H9 (cell line): ENCODE data around the gene FOXB1. TPM values are rescaled to one million over a fixed set of nuclear protein-coding genes. Genes with fewer than 3 reads are reported as not detected.

Experiments used
- DNase-seq: peaks from one replicate; pipeline ENCODE4 v3.0.0-alpha.2; 2017
- H2AFZ ChIP-seq: one replicate; pipeline ENCODE4 v1.6.1; 2013; ENCODE audit warnings: mild to moderate bottlenecking, low read length, control low read depth, moderate library complexity
- H2AK5ac ChIP-seq: 2 replicates; pipeline ENCODE4 v1.6.1; 2013; ENCODE audit warnings: low read length, control low read depth, mixed read lengths; ENCODE audit not compliant: insufficient read length
- H2BK120ac ChIP-seq: one replicate; pipeline ENCODE4 v1.6.1; 2013; ENCODE audit warnings: low read depth, mild to moderate bottlenecking, low read length, control low read depth, inconsistent platforms; ENCODE audit not compliant: poor library complexity, severe bottlenecking
- H2BK12ac ChIP-seq: 2 replicates; pipeline ENCODE4 v1.6.1; 2013; ENCODE audit warnings: low read length, control low read depth, mixed read lengths, low read depth; ENCODE audit not compliant: insufficient read length
- H2BK15ac ChIP-seq: 2 replicates; pipeline ENCODE4 v1.6.1; 2013; ENCODE audit warnings: low read depth, low read length, control low read depth
- H2BK20ac ChIP-seq: one replicate; pipeline ENCODE4 v1.6.1; 2013; ENCODE audit warnings: low read depth, mild to moderate bottlenecking, low read length, control low read depth, inconsistent platforms; ENCODE audit not compliant: poor library complexity, severe bottlenecking
- H2BK5ac ChIP-seq: 2 replicates; pipeline ENCODE4 v1.6.1; 2013; ENCODE audit warnings: low read length, control low read depth, mixed read lengths; ENCODE audit not compliant: insufficient read length
- H3K14ac ChIP-seq: 2 replicates; pipeline ENCODE4 v1.6.1; 2013; ENCODE audit warnings: low read length, control low read depth; ENCODE audit not compliant: insufficient read depth
- H3K18ac ChIP-seq: 2 replicates; pipeline ENCODE4 v1.6.1; 2013; ENCODE audit warnings: low read depth, mild to moderate bottlenecking, mixed read lengths, low read length, control low read depth; ENCODE audit not compliant: insufficient read length
- H3K23ac ChIP-seq: 2 replicates; pipeline ENCODE4 v1.6.1; 2013; ENCODE audit warnings: low read length, control low read depth, mixed read lengths, low read depth; ENCODE audit not compliant: insufficient read length
- H3K23me2 ChIP-seq: 2 replicates; pipeline ENCODE4 v1.6.1; 2013; ENCODE audit warnings: low read depth, mild to moderate bottlenecking, mixed read lengths, low read length, control low read depth; ENCODE audit not compliant: insufficient read length, poor library complexity, severe bottlenecking
- H3K27ac ChIP-seq: 2 replicates; pipeline ENCODE4 v1.5.1; 2013; ENCODE audit warnings: low read length, control low read depth, mixed read lengths, low read depth; ENCODE audit not compliant: insufficient read length
- H3K27me3 ChIP-seq: 2 replicates; pipeline ENCODE4 v1.6.1; 2013; ENCODE audit warnings: low read length, control low read depth, inconsistent platforms; ENCODE audit not compliant: insufficient read depth
- H3K4ac ChIP-seq: 2 replicates; pipeline ENCODE4 v1.6.1; 2013; ENCODE audit warnings: low read depth, mild to moderate bottlenecking, control low read depth, inconsistent platforms, low read length, moderate library complexity
- H3K4me1 ChIP-seq: 2 replicates; pipeline ENCODE4 v1.6.1; 2013; ENCODE audit warnings: low read length, control low read depth, inconsistent platforms; ENCODE audit not compliant: insufficient read depth
- H3K4me2 ChIP-seq: 2 replicates; pipeline ENCODE4 v1.6.1; 2013; ENCODE audit warnings: low read length, control low read depth, mixed read lengths; ENCODE audit not compliant: insufficient read length, insufficient read depth
- H3K56ac ChIP-seq: 2 replicates; pipeline ENCODE4 v1.6.1; 2013; ENCODE audit warnings: low read depth, mild to moderate bottlenecking, mixed read lengths, low read length, control low read depth; ENCODE audit not compliant: insufficient read length
- H3K79me1 ChIP-seq: 2 replicates; pipeline ENCODE4 v1.6.1; 2013; ENCODE audit warnings: low read depth, mild to moderate bottlenecking, moderate library complexity, low read length, control low read depth, inconsistent platforms; ENCODE audit not compliant: insufficient read depth, poor library complexity, severe bottlenecking
- H3K79me2 ChIP-seq: 2 replicates; pipeline ENCODE4 v1.6.1; 2013; ENCODE audit warnings: low read length, control low read depth, inconsistent platforms; ENCODE audit not compliant: insufficient read depth
- H3K9ac ChIP-seq: 2 replicates; pipeline ENCODE4 v1.6.1; 2013; ENCODE audit warnings: low read length, control low read depth, mixed read lengths; ENCODE audit not compliant: insufficient read length; ENCODE audit errors: extremely low read depth
- H3K9me3 ChIP-seq: one replicate; pipeline ENCODE4 v1.6.1; 2013; ENCODE audit warnings: low read depth, low read length, inconsistent platforms; ENCODE audit not compliant: control insufficient read depth
- H3T11ph ChIP-seq: one replicate; pipeline ENCODE4 v1.6.1; 2013; ENCODE audit warnings: mild to moderate bottlenecking, low read length, control low read depth, inconsistent platforms
- H4K20me1 ChIP-seq: one replicate; pipeline ENCODE4 v1.6.1; 2013; ENCODE audit not compliant: control insufficient read depth, insufficient read length, insufficient read depth
- H4K5ac ChIP-seq: 2 replicates; pipeline ENCODE4 v1.6.1; 2013; ENCODE audit warnings: low read depth, mild to moderate bottlenecking, mixed read lengths, low read length, control low read depth; ENCODE audit not compliant: insufficient read length
- H4K8ac ChIP-seq: replicated peaks from 2 replicates; pipeline ENCODE4 v1.6.1; 2013; ENCODE audit warnings: low read length, control low read depth, mixed read lengths, low read depth; ENCODE audit not compliant: insufficient read length
- H4K91ac ChIP-seq: 2 replicates; pipeline ENCODE4 v1.6.1; 2013; ENCODE audit warnings: low read depth, mild to moderate bottlenecking, moderate library complexity, mixed read lengths, low read length, control low read depth; ENCODE audit not compliant: insufficient read length
- H3K27ac Mint-ChIP-seq, 3 experiments: 2 replicates in 2 of 3; 3 replicates in 1 of 3; pipeline ENCODE4 v1.8.0; 2020 to 2021; ENCODE audit warnings: mixed read lengths in 3 of 3, mild to moderate bottlenecking in 1 of 3, moderate library complexity in 1 of 3
- H3K27me3 Mint-ChIP-seq: 2 replicates; pipeline ENCODE4 v1.8.0; 2021; ENCODE audit warnings: low read depth, mild to moderate bottlenecking, moderate library complexity, mixed read lengths
- H3K36me3 Mint-ChIP-seq, 3 experiments: 2 replicates in 2 of 3; 3 replicates in 1 of 3; pipeline ENCODE4 v1.8.0; 2020 to 2021; ENCODE audit warnings: low read depth in 3 of 3, mixed read lengths in 3 of 3; ENCODE audit not compliant: insufficient read depth in 1 of 3
- H3K4me1 Mint-ChIP-seq, 2 experiments: 2 replicates each; pipeline ENCODE4 v1.8.0; 2020; ENCODE audit warnings: mixed read lengths in 2 of 2
- H3K4me3 Mint-ChIP-seq, 2 experiments: 2 replicates in 1 of 2; 3 replicates in 1 of 2; pipeline ENCODE4 v1.8.0; 2020 to 2021; ENCODE audit warnings: mild to moderate bottlenecking in 2 of 2, mixed read lengths in 2 of 2, moderate library complexity in 1 of 2
- H3K9me3 Mint-ChIP-seq, 2 experiments: 2 replicates in 1 of 2; 3 replicates in 1 of 2; pipeline ENCODE4 v1.8.0; 2020; ENCODE audit warnings: mild to moderate bottlenecking in 2 of 2, mixed read lengths in 2 of 2, moderate library complexity in 1 of 2
- CTCF ChIP-seq: fragments of 200-600 bp; sonication (generic); conservative IDR thresholded peaks from 3 replicates; pipeline ENCODE4 v1.8.0; 2021; ENCODE audit warnings: antibody characterized with exemption, mild to moderate bottlenecking
- WGBS: extraction: QIAGEN DNeasy Blood & Tissue Kit; methylation state at CpG from one replicate; pipeline ENCODE4 v1.1.7; 2013; ENCODE audit warnings: missing lambda C conversion rate, low lambda C conversion rate, mixed read lengths; ENCODE audit not compliant: insufficient read length; ENCODE audit errors: extremely low coverage; 5-methylcytosine and 5-hydroxymethylcytosine counted together
- total RNA-seq: library from RNA; stranded (reverse); gene quantifications from 2 replicates; pipeline ENCODE4 v1.2.1, GENCODE V29; 2021

The FOXB1 gene
- total RNA-seq, 1 experiment from 2014 or later, result 3.5 TPM

GRCh38 chr15:60000113-60000823, 3.8 kb upstream of the FOXB1 start:
- H3K9me3 Mint-ChIP-seq, result no peaks in the 10 kb centered on the region
- H3T11ph ChIP-seq, result no peak overlapping the region
- H3K56ac ChIP-seq, result no peak overlapping the region
- no peaks in the 10 kb centered on the region for H3K9me3 ChIP-seq
- no peaks in the 10 kb centered on the region for H3K79me2 ChIP-seq
- no peak overlapping the region for H2AK5ac ChIP-seq
- peaks cover 74% of the 10 kb centered on the region for H3K23me2 ChIP-seq
- peaks cover 89% of the 10 kb centered on the region for H3K27me3 Mint-ChIP-seq
- peak overlapping the region; percentile 59 for H3K18ac ChIP-seq
- H3K27ac Mint-ChIP-seq, result peak overlapping the region in 2 of 3 experiments; percentile 15 to 87; a peak in 3 of 7 replicates
- H3K4me1 ChIP-seq, result peaks cover 9% of the 10 kb centered on the region
- H3K4ac ChIP-seq, result no peak overlapping the region
- no peak overlapping the region for H2BK20ac ChIP-seq
- H3K4me1 Mint-ChIP-seq, result peaks cover 73 to 80% of the 10 kb centered on the region in 2 experiments
- no peak overlapping the region for H3K27ac ChIP-seq
- H2BK15ac ChIP-seq, result no peak overlapping the region
- H2BK12ac ChIP-seq, result no peak overlapping the region
- H3K36me3 Mint-ChIP-seq, result no peaks in the 10 kb centered on the region
- H2BK120ac ChIP-seq, result no peak overlapping the region
- H3K27me3 ChIP-seq, result peaks cover 36% of the 10 kb centered on the region
- peak overlapping the region; percentile 99 for H3K4me2 ChIP-seq
- no peak for TF ChIP-seq CTCF
- WGBS, result no CpG with 5 or more reads among the region's 33 CpGs
- no peaks in the 10 kb centered on the region for H4K20me1 ChIP-seq
- H3K23ac ChIP-seq, result no peak overlapping the region
- H2BK5ac ChIP-seq, result no peak overlapping the region
- peak overlapping the region; percentile 80 to 95 for H3K4me3 Mint-ChIP-seq
- no peaks in the 10 kb centered on the region for H3K79me1 ChIP-seq
- no peak overlapping the region for H4K8ac ChIP-seq
- no peak overlapping the region for H4K91ac ChIP-seq
- H3K9ac ChIP-seq, result peak overlapping the region; percentile 25
- H4K5ac ChIP-seq, result no peak overlapping the region
- H3K14ac ChIP-seq, result no peak overlapping the region
- DNase-seq, result peak; percentile 61
- no peak overlapping the region for H2AFZ ChIP-seq
